NCI-H510A (cell line): Measurements from ENCODE around the gene DNAJB2.
"Not testable (repeated sequence)": the region's sequence is repeated elsewhere in the genome, so short reads cannot be mapped to it uniquely, and the experiment has no call there.

Source experiments
- DNase-seq: peaks from one replicate; lab custom pipeline; 2025; lab: John Stamatoyannopoulos, UW

Gene DNAJB2

DNA sequence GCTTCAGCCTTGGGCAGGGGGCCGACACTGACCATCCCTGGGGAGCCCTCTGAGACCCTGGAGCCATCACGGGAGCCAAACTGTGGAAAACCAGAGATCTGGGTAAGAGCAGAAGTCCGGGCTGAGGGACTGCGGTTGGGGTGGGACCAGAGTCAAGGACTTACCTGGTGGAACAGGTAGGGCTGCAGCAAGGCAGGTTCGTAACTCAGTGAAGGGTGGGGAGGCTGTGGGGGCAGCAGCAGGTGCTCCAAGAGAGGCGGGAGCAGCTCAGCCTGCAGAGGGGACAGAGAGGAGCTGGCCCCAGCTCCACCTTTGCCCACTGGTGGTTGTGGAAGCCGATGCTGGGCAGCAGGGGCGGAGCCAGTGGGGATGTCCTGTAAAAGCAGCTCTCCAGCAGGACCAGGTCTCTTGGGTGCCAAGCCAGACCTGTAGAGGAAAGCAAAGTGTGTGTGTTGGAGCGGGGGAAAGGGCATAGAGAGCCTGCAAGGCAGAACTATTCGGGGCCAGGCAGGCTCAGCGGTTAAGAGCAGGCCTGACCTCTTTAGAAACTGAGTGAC, 23.3 kb downstream of the DNAJB2 start:
- no peak for DNase-seq

DNA sequence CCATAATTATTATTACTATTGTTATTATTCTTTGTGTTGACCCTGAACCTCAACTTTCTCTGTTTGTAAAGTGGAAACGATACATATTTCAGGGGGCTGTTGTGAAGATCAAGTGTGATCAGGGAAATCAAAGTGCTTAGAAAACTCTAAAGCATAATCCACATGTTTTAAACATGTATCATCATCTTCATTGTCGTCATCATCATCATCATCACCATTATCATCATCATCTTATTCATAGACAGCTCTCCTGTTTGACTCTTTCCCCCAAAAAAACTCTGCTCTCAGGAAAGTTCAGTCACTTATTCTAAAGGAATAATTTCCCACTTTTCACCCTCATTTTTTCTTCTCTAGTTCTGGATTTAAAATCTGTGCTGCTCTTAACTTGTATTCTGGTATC, 25.1 kb downstream of the DNAJB2 start:
- DNase-seq = no peak

DNA sequence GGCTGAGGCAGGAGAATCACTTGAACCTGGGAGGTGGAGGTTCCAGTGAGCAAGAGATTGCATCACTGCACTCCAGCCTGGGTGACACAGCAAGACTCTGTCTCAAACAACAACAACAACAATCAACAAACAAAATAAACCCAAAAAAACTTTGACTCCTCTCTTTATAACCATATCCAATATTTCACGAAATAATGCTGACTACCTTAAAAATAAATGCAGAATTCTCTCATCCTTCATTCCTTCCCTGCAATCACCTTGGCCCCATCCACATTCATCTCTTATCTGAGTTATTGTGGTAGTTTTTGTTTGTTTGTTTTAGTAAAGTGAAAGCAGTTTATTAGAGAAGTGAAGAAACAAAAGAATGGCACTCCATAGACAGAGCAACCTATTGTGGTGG, 26.9 kb downstream of the DNAJB2 start:
- DNase-seq = no peak

DNA sequence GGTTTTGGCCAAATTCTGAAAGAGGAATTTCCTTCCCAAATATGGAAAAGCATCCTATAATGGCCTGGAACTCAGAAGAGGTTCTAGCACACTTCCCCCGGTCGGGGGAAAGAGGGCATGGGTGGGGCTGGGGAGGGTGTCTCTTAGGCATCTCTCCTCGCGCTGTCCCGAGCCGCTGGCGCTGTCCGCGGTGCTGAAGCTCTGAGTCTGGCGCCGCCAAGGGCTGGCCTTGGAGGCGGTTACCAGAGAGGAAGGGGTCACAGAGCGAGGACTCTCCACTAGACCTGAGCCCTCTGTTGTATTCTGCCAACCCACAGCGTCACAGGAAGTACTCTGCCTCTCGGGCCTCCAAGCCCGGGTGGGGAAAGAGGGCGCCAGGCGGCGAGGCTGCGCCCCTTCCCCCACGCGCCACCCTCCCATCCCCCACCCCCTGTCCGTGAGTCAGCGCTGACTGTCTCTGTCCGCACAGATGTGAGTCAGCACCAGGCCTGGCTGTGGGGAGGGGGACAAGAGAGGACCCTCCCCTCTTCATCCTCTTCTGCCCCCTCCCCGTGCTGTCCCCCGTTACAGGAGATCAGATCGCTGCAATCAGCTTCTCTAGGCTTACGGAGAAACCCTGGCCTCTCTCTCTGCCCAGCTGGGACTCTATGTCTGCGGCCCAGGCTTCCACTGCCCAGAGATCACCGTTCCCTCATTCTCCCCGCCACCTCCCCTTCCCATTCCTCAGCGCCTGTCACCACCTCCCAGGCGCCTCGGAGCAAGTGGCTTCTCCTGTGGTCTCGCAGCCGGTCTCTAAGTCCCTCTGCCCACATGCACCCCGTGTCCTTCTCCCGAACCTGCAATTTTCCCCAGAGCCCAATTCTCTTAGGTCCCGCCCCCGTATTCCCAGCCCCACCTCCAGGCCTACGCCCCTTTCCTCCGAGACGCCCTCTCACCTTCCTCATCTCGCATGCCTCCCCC, 29.3 kb downstream of the DNAJB2 start:
- DNase-seq = peak; percentile 30

DNA sequence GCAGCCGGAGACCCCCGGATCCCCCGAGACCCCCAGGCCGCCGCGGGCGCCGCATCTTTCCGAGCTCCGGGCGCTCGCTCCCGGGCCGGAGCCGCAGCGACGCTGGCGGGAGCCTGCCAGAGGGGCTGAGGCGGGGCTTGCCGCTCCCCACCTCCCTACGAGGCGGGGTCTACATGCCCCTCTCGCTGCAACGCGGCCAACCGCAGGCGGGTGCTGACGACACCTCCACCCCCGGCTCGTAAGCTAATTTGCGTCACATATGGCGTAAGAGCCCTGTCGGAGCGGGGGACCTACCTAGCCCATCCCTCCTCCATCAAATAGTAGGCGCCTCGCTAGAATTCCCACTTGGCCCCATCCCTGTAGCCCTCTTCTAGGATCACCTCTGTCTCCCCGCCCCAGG, 30.1 kb downstream of the DNAJB2 start, which contains the start of gene PTPRN:
PTPRN (minus strand) TSS at position 124 of the 400 bp plus-strand sequence; CDS start at position 55, 69 bp downstream.
- DNase-seq = peak; percentile 85

DNA sequence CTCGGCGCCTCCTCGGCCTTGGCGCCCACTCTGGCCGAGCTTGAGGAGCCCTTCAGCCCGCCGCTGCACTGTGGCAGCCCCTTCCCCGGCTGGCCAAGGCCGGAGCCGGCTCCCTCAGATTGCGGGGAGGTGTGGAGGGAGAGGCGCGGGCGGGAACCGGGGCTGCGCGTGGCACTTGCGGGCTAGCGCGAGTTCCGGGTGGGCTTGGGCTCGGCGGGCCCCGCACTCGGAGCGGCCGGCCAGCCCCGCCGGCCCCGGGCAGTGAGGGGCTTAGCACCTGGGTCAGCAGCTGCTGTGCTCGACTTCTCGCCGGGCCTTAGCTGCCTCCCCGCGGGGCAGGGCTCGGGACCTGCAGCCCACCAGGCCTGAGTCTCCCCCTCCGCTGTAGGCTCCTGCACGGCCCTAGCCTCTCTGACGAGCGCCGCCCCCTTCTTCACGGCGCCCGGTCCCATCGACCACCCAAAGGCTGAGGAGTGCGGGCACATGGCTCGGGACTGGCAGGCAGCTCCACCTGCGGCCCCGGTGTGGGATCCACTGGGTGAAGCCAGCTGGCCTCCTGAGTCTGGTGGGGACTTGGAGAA, 33.6 kb downstream of the DNAJB2 start:
- not testable (repeated sequence) for DNase-seq

DNA sequence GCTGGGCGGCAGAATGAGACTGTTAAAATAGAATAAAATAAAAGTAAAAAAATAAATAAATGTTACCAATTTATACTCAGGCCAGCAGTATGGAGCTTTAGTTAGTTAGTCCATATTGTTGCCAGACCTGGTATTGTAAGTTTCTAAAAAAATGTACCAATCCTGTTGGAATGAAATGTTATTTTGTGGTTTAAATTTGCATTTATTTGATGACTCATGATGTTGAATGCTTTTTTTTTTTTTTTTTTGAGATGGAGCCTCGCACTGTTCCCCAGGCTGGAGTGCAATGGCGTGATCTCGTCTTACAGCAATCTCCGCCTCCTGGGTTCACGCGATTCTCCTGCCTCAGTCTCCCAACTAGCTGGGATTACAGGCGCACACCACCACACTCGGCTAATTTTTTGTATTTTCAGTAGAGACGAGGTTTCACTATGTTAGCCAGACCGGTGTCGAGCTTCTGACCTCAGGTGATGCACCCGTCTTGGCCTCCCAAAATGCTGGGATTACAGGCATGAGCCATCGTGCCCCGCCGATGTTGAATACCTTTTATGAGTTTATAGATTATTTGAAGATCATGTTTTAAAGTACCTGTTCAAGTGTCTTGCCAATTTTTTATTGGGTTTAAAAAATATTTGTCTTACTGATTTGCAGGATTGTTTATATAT, 35.8 kb downstream of the DNAJB2 start:
- no peak for DNase-seq

DNA sequence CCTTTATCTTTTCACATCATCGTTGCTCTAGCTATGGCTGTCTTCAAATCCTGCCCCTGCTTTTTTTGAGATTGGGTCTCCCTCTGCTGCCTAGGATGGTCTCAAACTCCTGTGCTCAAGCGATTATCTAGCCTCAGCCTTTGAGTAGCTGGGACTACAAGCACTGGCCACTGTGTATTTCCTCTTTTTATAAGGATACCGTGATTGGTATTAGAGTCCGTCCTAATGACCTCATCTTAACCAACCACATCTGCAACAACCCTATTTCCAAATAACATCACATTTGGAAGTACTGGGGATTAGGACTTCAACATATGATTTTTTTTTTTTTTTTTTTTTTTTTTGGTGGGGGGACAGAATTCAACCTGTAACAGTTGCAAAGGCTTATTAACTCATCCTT, 44.3 kb downstream of the DNAJB2 start:
- DNase-seq = no peak

DNA sequence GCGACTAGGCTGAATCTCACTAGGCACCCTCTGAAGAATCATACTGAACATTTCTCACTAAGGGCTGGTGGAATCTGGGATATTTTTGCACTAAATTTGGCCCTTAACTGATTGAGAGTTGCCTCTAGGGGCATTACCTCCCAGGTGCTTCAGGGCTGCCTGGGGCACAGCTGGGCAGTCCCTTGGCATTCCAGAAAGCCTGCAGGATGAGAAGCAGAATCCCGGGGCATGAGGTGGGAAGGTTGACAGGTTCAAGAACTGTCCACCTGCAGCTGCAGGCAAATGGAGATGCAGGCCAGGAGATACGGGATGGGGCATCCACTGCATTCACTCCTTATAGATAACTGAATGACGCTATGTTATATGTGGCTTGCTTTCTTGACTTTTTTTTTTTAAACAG, 46.0 kb downstream of the DNAJB2 start:
- DNase-seq = no peak

DNA sequence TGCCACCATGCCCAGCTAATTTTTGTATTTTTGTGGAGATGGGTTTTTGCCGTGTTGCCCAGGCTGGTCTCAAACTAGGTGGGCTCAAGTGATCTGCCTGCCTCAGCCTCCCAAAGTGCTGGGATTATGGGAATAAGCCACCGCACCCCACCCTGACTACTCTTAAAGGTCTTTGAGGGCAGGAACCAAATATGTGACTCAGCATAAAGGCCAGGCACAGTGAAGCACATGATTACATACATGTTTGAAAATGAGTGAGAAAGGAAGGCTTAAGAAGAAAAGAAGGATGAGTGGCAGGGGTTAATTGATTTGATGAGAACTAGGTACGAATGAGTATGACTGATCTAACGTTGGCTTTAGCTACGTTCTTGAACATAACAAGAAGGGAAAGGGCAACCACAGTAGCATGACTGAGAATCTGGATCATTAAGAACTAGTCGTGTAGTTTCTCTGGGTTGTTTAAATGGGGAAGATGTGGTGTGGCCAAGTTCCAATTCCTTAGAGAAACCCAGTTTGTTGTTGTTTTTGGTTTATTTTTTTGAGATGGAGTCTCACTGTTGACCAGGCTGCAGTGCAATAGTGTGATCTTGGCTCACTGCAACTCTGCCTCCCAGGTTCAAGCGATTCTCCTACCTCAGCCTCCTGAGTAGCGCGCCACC, 46.6 kb downstream of the DNAJB2 start:
- no peak for DNase-seq

DNA sequence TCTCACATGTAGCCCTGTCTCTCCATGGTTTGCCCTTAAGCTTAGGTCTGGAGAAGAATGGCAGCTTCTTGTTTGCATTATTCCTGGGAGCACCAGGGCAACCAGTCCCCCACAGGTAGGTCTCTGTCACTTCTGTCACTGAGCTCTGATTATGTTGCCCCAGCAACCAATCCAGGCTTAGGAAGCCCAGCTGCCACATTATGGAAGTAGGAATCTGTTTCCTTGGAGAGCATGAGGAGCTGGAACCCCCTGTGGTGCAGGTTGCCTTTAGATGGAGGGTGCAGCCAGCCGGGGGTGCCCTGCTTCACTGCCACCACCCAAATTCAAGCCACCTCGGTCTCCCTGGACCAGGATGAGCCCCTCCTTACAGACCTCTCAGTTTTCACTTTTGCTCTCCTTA, 48.6 kb downstream of the DNAJB2 start:
- no peak for DNase-seq

DNA sequence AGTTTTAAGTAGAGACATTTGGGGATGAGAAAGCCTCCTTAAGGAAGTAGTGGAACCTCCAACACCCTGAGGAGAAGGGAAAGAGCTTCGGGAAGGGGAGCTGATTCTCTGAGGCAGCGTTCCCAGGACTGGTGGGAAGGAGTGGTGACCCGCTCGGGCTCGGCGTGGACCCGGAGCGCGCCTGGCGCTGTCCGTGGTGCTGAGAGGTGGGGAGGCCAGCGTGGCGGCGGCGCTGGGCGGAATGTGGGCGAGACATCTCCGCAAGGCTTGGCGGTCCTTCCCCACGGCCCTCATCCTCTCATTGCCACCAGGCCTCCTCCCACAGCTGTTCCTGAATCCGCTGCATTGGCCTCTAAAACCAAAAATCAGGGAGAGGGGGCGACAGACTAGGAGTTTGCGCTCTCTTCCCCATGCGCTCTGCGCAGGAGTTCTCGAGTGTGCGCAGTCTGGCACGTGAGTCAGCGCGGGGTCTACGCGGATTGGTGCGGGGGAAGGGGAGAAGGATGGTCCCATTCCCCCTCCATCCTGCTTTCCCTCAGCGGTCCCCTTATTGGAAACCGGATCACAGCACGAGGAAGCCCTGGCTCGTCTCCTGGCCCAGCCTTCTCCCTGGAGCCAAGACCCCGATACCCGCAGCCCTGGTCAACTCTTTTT, 52.5 kb downstream of the DNAJB2 start:
- no peak for DNase-seq

DNA sequence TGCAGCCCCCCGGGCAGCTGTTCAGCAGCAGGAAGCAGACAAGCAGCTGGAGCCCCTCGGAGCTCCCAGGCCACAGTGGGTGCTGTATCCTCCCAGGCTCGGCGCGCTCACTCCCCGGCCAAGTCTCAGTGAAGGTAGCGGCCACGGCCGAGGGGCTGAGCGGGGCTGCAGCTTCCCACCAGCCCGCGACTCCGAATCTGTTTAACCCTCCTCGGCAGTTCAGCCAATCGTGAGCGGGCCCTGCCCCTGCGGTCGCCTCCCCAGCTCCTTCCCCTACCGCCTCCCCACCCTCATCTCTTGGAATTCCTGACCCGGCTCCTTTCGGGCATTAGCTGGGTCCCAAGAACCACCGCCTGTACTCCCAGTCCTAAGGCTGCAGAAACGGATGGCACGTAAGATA, 53.4 kb downstream of the DNAJB2 start, which contains the start of gene RESP18:
RESP18 (minus strand) TSS at position 203 of the 400 bp plus-strand sequence.
- no peak for DNase-seq

DNA sequence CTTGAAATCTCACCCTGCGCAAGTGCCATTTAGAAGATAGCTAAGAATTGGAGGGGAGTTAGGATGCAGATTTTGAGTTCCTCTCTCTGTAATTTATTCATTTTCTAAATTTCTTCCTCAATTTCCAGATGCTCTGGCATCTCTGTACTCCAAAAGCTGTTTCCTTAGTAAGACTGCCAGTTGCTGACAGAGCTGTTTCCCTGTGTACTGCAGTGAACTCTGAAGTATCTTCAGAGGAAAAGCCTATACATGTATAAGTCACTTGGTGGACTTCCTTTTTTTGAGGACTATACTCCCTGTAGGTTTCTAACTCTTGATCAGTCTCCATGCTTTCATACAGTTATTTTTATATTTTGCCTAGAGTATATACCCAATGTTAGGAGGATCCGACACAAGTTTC, 54.9 kb downstream of the DNAJB2 start:
- no peak for DNase-seq

DNA sequence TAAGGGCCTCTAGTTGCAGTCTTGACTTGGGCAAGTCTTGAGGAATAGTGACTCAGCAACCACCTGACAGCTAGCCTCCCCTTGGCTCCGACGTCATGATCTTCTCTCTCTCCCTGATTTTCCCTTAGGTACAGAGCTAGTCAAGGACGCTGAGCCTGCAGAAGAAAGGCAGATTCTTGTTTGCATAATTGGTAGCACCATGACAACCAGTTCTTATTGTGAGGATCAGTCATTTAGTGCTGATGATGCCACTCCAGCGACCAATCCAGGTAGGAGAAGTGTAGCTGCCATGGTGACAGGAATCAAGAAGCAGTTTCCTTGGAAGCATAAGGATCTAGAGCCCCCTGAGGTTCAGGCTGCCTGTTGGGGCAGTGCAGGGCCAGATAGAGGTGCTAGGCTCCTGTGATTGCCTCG, 56.2 kb downstream of the DNAJB2 start:
- peak; percentile 27 for DNase-seq
